Measurements from ENCODE around the gene PPP2R5D. TPM values are rescaled to one million over a fixed set of nuclear protein-coding genes. Genes with fewer than 3 reads are reported as not detected.
A peak's percentile ranks its signal among the peaks of the same experiment; 100 is the strongest.

Gene PPP2R5D
- total and polyA plus RNA-seq, 2 of the 8 experiments (the other 6 are each of a cell fraction or from before 2014, with no cell fraction given): 52.1 to 55.7 TPM

- TF ChIP-seq JUN (IDR thresholded peaks at IDR 0.05; ENCODE audit: low read depth, low read length) (no peak), TAF7 (optimal IDR thresholded peaks at IDR 0.05; ENCODE audit: borderline replicate concordance, low read depth, low read length) (peak; percentile 84), E2F6 (IDR thresholded peaks at IDR 0.05) (no peak), SAP30 (IDR thresholded peaks at IDR 0.05; ENCODE audit: insufficient read depth, insufficient replicate concordance, low read length) (no peak), GABPA (IDR thresholded peaks at IDR 0.05; ENCODE audit: borderline replicate concordance, insufficient read depth, low read length) (no peak), BACH1 (IDR thresholded peaks at IDR 0.05; ENCODE audit: low read length) (no peak), YY1 (IDR thresholded peaks at IDR 0.05; ENCODE audit: low read depth, low read length) (peak; percentile 98), CEBPB (IDR thresholded peaks at IDR 0.05; ENCODE audit: low read depth, low read length) (no peak), HDAC2 (IDR thresholded peaks at IDR 0.05; ENCODE audit: borderline replicate concordance in 1 of 2, low read depth in 2 of 2, low read length in 2 of 2) (peak in 1 of 2 experiments; percentile 31; a peak in 1 of 4 replicates), EZH2 (IDR thresholded peaks at IDR 0.05; ENCODE audit: low read depth, low read length, severe bottlenecking) (no peak), RAD21 (IDR thresholded peaks at IDR 0.05 in 1 of 2, conservative IDR thresholded peaks at IDR 0.05 in 1 of 2; ENCODE audit: low read depth in 2 of 2, low read length in 2 of 2) (0 out of 4 replicates have a peak, but pooled peaks of 1 of the 2 experiments have one; percentile 8), GTF2F1 (IDR thresholded peaks at IDR 0.05; ENCODE audit: borderline replicate concordance, low read depth, low read length) (no peak), CHD2 (IDR thresholded peaks at IDR 0.05; ENCODE audit: low read length) (peak; percentile 63), PHF8 (conservative IDR thresholded peaks at IDR 0.05; ENCODE audit: low read depth, low read length) (peak; percentile 97), JUND (IDR thresholded peaks at IDR 0.05; ENCODE audit: low read length) (no peak), SUZ12 (IDR thresholded peaks at IDR 0.05; ENCODE audit: low read length) (no peak), CBX5 (IDR thresholded peaks at IDR 0.05; ENCODE audit: low read depth, low read length) (no peak), HDAC6 (IDR thresholded peaks at IDR 0.05; ENCODE audit: low read depth, low read length) (no peak), CBX8 (IDR thresholded peaks at IDR 0.05; ENCODE audit: borderline replicate concordance, low read depth, low read length) (no peak), TCF12 (IDR thresholded peaks at IDR 0.05; ENCODE audit: low read depth, low read length) (no peak), RXRA (IDR thresholded peaks at IDR 0.05; ENCODE audit: insufficient read depth, low read depth, low read length) (no peak)
Measured at GRCh38 chr6:43059168-43060033, 75.0 kb downstream of the PPP2R5D start, which contains the start of the genes KLC4 and MRPL2 (continued).

Measured in H1 (cell line).